Urinary bladder (tissue), 4 donors: ENCODE data around the gene CLCA1. TPM values are rescaled to one million over a fixed set of nuclear protein-coding genes. Genes with fewer than 3 reads are reported as not detected.
A peak's percentile ranks its signal among the peaks of the same experiment; 100 is the strongest.

ENCODE experiments used
- DNase-seq: peaks from one replicate; pipeline ENCODE4 v3.0.0-alpha.2; 2015; ENCODE audit errors: extremely low spot score
- H3K27ac ChIP-seq: one replicate; pipeline ENCODE4 v1.5.1; 2013; ENCODE audit warnings: low read depth, mild to moderate bottlenecking, moderate library complexity
- H3K36me3 ChIP-seq: one replicate; pipeline ENCODE4 v1.6.1; 2013; ENCODE audit warnings: mild to moderate bottlenecking, moderate library complexity; ENCODE audit not compliant: insufficient read depth
- H3K4me1 ChIP-seq: one replicate; pipeline ENCODE4 v1.6.1; 2013; ENCODE audit warnings: mild to moderate bottlenecking, moderate library complexity; ENCODE audit not compliant: insufficient read depth
- H3K4me3 ChIP-seq: one replicate; pipeline ENCODE4 v1.5.1; 2013; ENCODE audit warnings: low read depth, low read length
- WGBS: extraction: QIAGEN DNeasy Blood & Tissue Kit; methylation state at CpG from one replicate; pipeline ENCODE4 v1.1.7; 2013; 5-methylcytosine and 5-hydroxymethylcytosine counted together
- polyA plus RNA-seq: library from polyadenylated mRNA; stranded (reverse); fragments of 200-250 nt; gene quantifications from one replicate; pipeline ENCODE4 v1.2.3, GENCODE V29; 2013
- total RNA-seq: library from RNA; depleted of rRNA; stranded (reverse); fragments of >200 nt; gene quantifications from one replicate; pipeline ENCODE4 v1.2.3, GENCODE V29; 2014
- donor health status: healthy with polysubstance abuse.
- donor health status: healthy.

Gene CLCA1
- total RNA-seq (not detected), polyA plus RNA-seq (not detected)

GRCh38 chr1:86468501-86468977, at the start of gene CLCA1:
Gene CLCA1 (plus strand): TSS chr1:86468927. CDS start chr1:86468972, 45 bp downstream.
- WGBS = 56% methylated on average over 7 of the region's 7 CpGs
- Histone ChIP-seq H3K4me3 (no peak within 1 kb of the TSS), H3K27ac (no peak within 1 kb of the TSS), H3K4me1 (no peaks in the 10 kb centered on the region), H3K36me3 (no peaks in the 10 kb centered on the region)
- DNase-seq = no peak

GRCh38 chr1:86419277-86419903, 49.3 kb upstream of the CLCA1 start:
- Histone ChIP-seq H3K4me1 (peaks cover 1% of the 10 kb centered on the region), H3K27ac (no peak overlapping the region), H3K4me3 (no peak overlapping the region), H3K36me3 (no peaks in the 10 kb centered on the region)
- 49% methylated on average over 4 of the region's 4 CpGs for WGBS
- DNase-seq = peak; percentile 13

GRCh38 chr1:86421601-86422280, 47.0 kb upstream of the CLCA1 start:
- Histone ChIP-seq H3K4me1 (peaks cover 1% of the 10 kb centered on the region), H3K4me3 (no peak overlapping the region), H3K36me3 (no peaks in the 10 kb centered on the region), H3K27ac (no peak overlapping the region)
- DNase-seq = no peak
- WGBS = 75% methylated on average over 7 of the region's 7 CpGs

DNA sequence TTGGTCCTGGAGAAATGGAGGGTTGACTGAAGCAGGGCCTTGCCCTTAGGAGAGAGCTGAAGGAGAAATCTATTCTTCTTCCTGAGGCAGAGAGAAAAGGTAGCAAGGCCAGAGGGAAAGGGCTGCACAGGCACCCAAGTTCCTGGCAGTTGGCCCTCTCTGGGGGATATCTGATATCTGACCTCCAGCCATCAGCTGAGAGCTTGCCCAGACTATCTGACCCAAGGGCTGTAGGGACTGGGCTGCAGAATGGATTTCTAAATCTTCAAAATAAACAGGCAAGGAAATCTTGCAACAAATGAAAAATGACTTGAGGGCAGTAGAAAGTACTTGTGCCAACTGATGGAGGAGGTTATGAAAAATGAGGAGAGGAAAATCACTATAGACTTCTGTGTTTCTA, 45.3 kb upstream of the CLCA1 start:
- Histone ChIP-seq H3K27ac (no peak overlapping the region), H3K4me3 (no peak overlapping the region), H3K36me3 (no peaks in the 10 kb centered on the region), H3K4me1 (peaks cover 1% of the 10 kb centered on the region)
- DNase-seq = no peak

DNA sequence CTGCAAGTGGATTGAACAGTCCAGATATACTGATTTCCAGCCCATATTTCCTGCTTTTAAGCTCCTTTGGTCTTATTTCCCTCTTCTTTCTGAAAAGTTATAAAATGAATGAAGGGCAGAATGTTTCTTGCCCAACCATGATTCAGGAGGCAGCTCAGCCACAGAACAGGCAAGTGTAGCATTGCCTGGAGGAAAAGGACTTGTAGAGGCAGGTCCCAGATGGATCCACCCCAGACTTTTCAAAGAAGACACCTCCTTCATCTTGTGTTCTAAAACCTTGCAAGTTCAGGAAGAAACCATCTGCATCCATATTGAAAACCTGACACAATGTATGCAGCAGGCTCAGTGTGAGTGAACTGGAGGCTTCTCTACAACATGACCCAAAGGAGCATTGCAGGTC, 44.9 kb upstream of the CLCA1 start, which contains the start of gene CLCA2:
Gene CLCA2, plus strand, starts transcription at position 299 of the 400 bp plus-strand sequence. Its CDS starts 77 bp downstream, at position 376.
- H3K27ac ChIP-seq = no peak within 1 kb of the TSS
- no peaks in the 10 kb centered on the region for H3K36me3 ChIP-seq
- H3K4me1 ChIP-seq = peaks cover 1% of the 10 kb centered on the region
- no peak within 1 kb of the TSS for H3K4me3 ChIP-seq
- no peak for DNase-seq

DNA sequence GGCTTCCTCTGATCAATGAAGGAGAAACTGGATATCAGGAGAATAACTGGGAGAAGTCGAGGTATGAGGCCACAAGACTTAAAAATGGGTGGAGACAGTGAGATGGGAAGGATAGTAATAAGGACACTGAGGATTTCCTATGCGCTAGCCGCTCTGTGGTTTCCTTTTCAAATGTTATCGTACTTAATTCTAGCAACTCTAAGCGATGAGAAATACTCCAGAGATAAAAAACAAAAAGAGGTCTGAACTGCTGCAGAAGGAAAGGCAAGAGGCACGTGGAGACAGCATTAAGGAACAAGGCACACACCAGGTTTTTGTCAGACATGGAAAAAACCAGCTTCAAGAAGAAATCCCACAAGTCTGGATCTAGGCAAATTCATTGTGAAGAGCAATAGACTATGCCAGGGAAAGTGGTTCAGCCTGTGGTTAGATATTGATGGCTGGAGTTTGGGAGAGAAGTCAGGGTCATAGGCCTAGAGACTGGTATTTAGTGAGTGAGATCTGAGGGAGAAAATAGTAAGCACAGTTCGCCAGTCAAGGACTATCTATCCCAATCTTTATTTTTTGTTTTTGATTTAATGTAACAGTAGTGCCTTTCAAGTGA, 39.5 kb upstream of the CLCA1 start:
- no peaks in the 10 kb centered on the region for H3K36me3 ChIP-seq
- H3K27ac ChIP-seq = peak overlapping the region; percentile 47
- DNase-seq = no peak
- H3K4me3 ChIP-seq = no peak overlapping the region
- no peaks in the 10 kb centered on the region for H3K4me1 ChIP-seq
- WGBS = 83% methylated on average over 7 of the region's 7 CpGs

GRCh38 chr1:86429835-86430234, 38.9 kb upstream of the CLCA1 start:
- DNase-seq = no peak
- Histone ChIP-seq H3K4me1 (no peaks in the 10 kb centered on the region), H3K27ac (peak overlapping the region; percentile 84), H3K4me3 (no peak overlapping the region), H3K36me3 (no peaks in the 10 kb centered on the region)
- 4% methylated on average over 3 of the region's 3 CpGs for WGBS

DNA sequence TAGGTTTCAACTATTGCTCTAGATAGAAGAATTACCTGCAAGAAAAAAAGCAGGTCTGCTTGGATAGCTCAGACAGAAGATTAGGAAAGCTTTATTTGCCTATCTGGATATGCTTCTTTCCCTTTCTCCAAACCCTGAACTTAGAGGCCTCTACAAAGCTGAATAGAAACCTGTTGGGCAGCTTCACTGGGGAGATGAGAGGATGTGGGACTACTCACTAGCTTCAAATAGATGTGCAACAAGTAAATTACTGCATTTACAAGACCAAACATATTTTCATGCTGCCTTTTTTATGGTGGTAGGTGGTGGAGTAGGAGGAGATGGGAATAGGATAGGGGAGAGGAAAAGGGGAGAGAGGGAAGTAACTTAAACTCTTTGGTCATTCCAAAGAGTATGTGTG, 38.4 kb upstream of the CLCA1 start:
- no peaks in the 10 kb centered on the region for H3K4me1 ChIP-seq
- H3K36me3 ChIP-seq = no peaks in the 10 kb centered on the region
- peak overlapping the region; percentile 84 for H3K27ac ChIP-seq
- no peak for DNase-seq
- H3K4me3 ChIP-seq = no peak overlapping the region

- no peaks in the 10 kb centered on the region for H3K36me3 ChIP-seq
- H3K4me3 ChIP-seq = no peak overlapping the region
- no peak overlapping the region for H3K27ac ChIP-seq
- DNase-seq = no peak
- no peaks in the 10 kb centered on the region for H3K4me1 ChIP-seq
Observed at GRCh38 chr1:86434059-86434458, 34.7 kb upstream of the CLCA1 start.

DNA sequence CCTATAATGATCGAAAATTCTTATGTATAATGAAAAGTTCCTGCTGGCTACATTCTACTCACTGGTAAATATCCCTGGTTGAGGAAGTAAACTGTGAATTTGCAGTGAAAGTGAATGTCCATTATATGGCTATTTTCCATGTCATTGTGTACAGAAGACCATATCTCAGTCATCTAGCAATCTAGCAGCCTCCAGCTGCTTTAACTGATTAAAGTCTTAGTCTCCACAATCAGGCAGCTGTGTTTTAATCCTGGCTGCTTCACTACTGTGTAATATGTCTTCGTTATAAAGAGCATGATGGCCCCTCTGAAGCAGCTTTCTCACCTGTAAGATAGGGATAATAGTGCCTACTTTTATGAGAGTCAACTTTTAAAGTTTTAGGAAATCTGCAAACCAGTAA, 33.4 kb upstream of the CLCA1 start:
- Histone ChIP-seq H3K4me1 (no peaks in the 10 kb centered on the region), H3K36me3 (no peaks in the 10 kb centered on the region), H3K4me3 (no peak overlapping the region), H3K27ac (no peak overlapping the region)
- no peak for DNase-seq
- WGBS = 22% methylated on average over 2 of the region's 2 CpGs

DNA sequence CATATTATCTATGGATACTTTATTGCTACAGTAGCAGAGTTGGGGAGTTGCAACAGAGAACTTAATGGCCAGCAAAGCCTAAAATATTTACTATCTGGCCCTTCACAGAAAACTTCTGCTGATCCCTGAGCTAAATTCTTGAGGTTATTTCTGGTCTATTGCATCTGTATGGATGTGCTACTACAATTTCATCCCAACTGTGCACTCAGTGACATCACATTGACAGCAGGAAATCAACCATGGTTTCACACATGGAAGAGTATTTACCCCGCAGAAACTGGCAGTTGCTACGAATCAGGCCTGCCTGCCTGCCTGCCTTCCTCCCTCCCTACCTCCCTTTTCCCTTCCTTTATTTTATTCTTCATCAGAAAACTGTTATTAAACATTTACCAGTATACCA, 32.7 kb upstream of the CLCA1 start:
- Histone ChIP-seq H3K4me3 (no peak overlapping the region), H3K27ac (no peak overlapping the region), H3K4me1 (no peaks in the 10 kb centered on the region), H3K36me3 (no peaks in the 10 kb centered on the region)
- WGBS = 77% methylated on average over 2 of the region's 2 CpGs
- DNase-seq = no peak

DNA sequence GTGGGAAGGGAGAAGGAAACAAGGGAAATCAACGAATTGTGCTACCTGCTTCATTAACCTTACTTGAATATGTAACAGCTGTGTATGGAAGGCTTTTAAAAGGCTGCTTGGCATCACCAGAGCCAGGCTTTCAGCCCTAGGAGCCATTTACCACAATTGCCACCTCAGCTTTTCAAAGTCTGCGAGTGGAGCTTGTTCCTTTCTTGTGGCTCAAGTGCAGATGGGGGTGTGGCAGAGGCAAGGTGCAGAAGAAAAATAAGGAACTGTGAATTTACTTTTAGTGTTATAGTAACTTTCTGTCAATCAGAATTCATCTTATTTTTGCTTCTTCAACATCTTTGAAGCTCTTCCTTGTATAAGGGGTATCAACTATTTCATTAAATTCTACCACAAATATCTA, 27.1 kb upstream of the CLCA1 start:
- H3K36me3 ChIP-seq = no peaks in the 10 kb centered on the region
- no peak overlapping the region for H3K4me3 ChIP-seq
- no peak overlapping the region for H3K27ac ChIP-seq
- WGBS = 77% methylated on average over 2 of the region's 2 CpGs
- DNase-seq = no peak
- no peaks in the 10 kb centered on the region for H3K4me1 ChIP-seq

- H3K4me1 ChIP-seq = no peaks in the 10 kb centered on the region
- H3K27ac ChIP-seq = no peak overlapping the region
- WGBS = 85% methylated on average over 1 of the region's 1 CpG
- no peaks in the 10 kb centered on the region for H3K36me3 ChIP-seq
- H3K4me3 ChIP-seq = no peak overlapping the region
- DNase-seq = no peak
Observed at GRCh38 chr1:86441997-86442396, 26.7 kb upstream of the CLCA1 start.

DNA sequence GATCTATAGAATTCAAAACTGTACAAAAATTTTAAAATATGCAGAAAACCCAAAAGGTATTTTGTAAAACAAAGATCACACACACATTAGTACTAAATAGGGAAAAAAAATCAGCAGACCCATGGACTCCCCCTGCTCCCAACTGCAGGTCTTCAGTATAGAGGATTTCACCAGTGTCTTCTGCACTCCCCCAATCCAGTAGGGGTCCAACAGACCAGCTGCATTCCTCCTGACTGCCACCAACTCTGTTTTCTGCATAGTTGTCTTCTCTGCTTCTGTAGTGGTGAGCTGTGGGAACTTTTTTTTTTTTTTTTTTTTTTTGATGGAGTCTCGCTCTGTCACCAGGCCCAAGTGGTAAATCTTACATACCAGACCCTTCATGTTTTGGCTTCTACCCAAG, 22.8 kb upstream of the CLCA1 start:
- H3K4me3 ChIP-seq = no peak overlapping the region
- no peak for DNase-seq
- H3K27ac ChIP-seq = no peak overlapping the region
- no peaks in the 10 kb centered on the region for H3K4me1 ChIP-seq
- WGBS = 60% methylated on average over 1 of the region's 1 CpG
- H3K36me3 ChIP-seq = no peaks in the 10 kb centered on the region
